HL-60 (cell line): ENCODE measurements around the gene DIP2B.

ENCODE experiments used
- DNase-seq, 2 experiments: peaks; one replicate each; pipeline ENCODE4 v3.0.0-alpha.2; 2010 to 2020; ENCODE audit warnings: low read depth in 1 of 2, low spot score in 1 of 2
- H3K27ac ChIP-seq: fragments of 250-450 bp; sonication (Bioruptor Pico); replicated peaks from 2 replicates; pipeline ENCODE4 v1.5.1; 2020; ENCODE audit warnings: mild to moderate bottlenecking, moderate library complexity
- H3K27me3 ChIP-seq: fragments of 250-450 bp; sonication (Bioruptor Pico); 2 replicates; pipeline ENCODE4 v1.5.1; 2021; ENCODE audit warnings: mild to moderate bottlenecking, moderate library complexity; ENCODE audit not compliant: insufficient read depth, poor library complexity, severe bottlenecking
- H3K4me3 ChIP-seq: replicated peaks from 2 replicates; pipeline ENCODE4 v1.5.1; 2011; ENCODE audit warnings: mild to moderate bottlenecking, control low read depth, low read length; ENCODE audit not compliant: insufficient read depth
- CTCF ChIP-seq: IDR thresholded peaks from one replicate; pipeline ENCODE4 v1.5.1; 2011; ENCODE audit warnings: low read length, control low read depth, inconsistent platforms; ENCODE audit not compliant: insufficient read depth
- GABPA ChIP-seq: IDR thresholded peaks from 2 replicates; pipeline ENCODE4 v1.6.1; 2012; ENCODE audit warnings: low read depth
- POLR2AphosphoS5 ChIP-seq: IDR thresholded peaks from 2 replicates; pipeline ENCODE4 v1.6.1; 2012; ENCODE audit warnings: low read depth
- REST ChIP-seq: IDR thresholded peaks from 2 replicates; pipeline ENCODE4 v1.6.1; 2012; ENCODE audit warnings: low read depth; ENCODE audit not compliant: insufficient replicate concordance
- SPI1 ChIP-seq: IDR thresholded peaks from 2 replicates; pipeline ENCODE4 v1.6.1; 2012; ENCODE audit warnings: low read depth, mild to moderate bottlenecking, borderline replicate concordance

Gene DIP2B

GRCh38 chr12:50574601-50575348 is 70.0 kb downstream of the DIP2B start:
- Histone ChIP-seq H3K4me3 (no peak overlapping the region), H3K27ac (no peak overlapping the region), H3K27me3 (no peaks in the 10 kb centered on the region)
- TF ChIP-seq POLR2AphosphoS5 (no peak), SPI1 (no peak), GABPA (no peak), CTCF (no peak), REST (no peak)
- no peak for DNase-seq

GRCh38 chr12:50579757-50580267 is 75.0 kb downstream of the DIP2B start:
- Histone ChIP-seq H3K27me3 (no peaks in the 10 kb centered on the region), H3K4me3 (no peak overlapping the region), H3K27ac (no peak overlapping the region)
- TF ChIP-seq SPI1 (peak; percentile 52; the same call in 1 of the 2 replicates), CTCF (no peak), GABPA (no peak), REST (no peak)
- DNase-seq, result no peak

GRCh38 chr12:50580436-50580835 is 75.7 kb downstream of the DIP2B start:
- Histone ChIP-seq H3K4me3 (no peak overlapping the region), H3K27ac (no peak overlapping the region), H3K27me3 (no peaks in the 10 kb centered on the region)
- TF ChIP-seq SPI1, result no peak
- no peak for TF ChIP-seq REST
- no peak for TF ChIP-seq POLR2AphosphoS5
- no peak for TF ChIP-seq GABPA
- TF ChIP-seq CTCF, result no peak
- DNase-seq, result no peak
